K562 (cell line): ENCODE measurements around the gene SIDT1. TPM values are rescaled to one million over a fixed set of nuclear protein-coding genes. Genes with fewer than 3 reads are reported as not detected.

Source experiments
- ATAC-seq: fragments of 200-7000 bp; cut with Tn5 transposase; 3 replicates; pipeline ENCODE4 v1.9.1; 2020; ENCODE audit warnings: moderate library complexity
- BruUV-seq: library from RNA; stranded (reverse); fragments of 400-500 nt; replicated peaks from 2 replicates; lab custom pipeline; 2021; lab: Mats Ljungman, UMichigan
- CTCF ChIA-PET: fragments of 300-600 bp; formaldehyde crosslinking; extraction: SDS; loops from one replicate; lab custom pipeline; 2021; ENCODE audit warnings: low intra/inter-chr PET ratio; lab: Yijun Ruan, JAX
- POLR2A ChIA-PET: fragments of 300-600, 350-650 bp; sonication (Branson Sonifier 250); formaldehyde crosslinking; extraction: SDS; loops from one replicate; lab custom pipeline; 2021; ENCODE audit warnings: antibody characterized with exemption, inconsistent platforms; lab: Yijun Ruan, JAX
- DNase-seq, 4 experiments: peaks; one replicate each; pipeline versions ENCODE4 v3.0.0 to v3.0.0-alpha.2; 2011 to 2018; ENCODE audit warnings: low spot score in 3 of 4, mixed read lengths in 3 of 4; ENCODE audit errors: extremely low read depth in 1 of 4
- FAIRE-seq: peaks from 2 replicates; lab custom pipeline; 2011; peaks lifted over from hg19 to GRCh38; lab: Jason Lieb, UNC
- H2AFZ ChIP-seq: 2 replicates; pipeline ENCODE4 v1.6.0; 2011; ENCODE audit warnings: low read depth, low read length, control low read depth, inconsistent platforms
- H3K27ac ChIP-seq: fragments of 200-600 bp; 3 replicates; pipeline ENCODE4 v1.8.0; 2011; ENCODE audit warnings: low read depth, mild to moderate bottlenecking, control low read depth, inconsistent platforms, low read length, moderate library complexity, mixed read lengths; ENCODE audit errors: extremely low read depth
- H3K27me3 ChIP-seq, 2 experiments: fragments of 300-600 bp in 1 of 2; 2 replicates in 1 of 2; 3 replicates in 1 of 2; pipeline versions ENCODE4 v1.6.0 to v1.8.0; 2011; ENCODE audit warnings: inconsistent platforms in 2 of 2, low read length in 2 of 2, mild to moderate bottlenecking in 1 of 2, mixed read lengths in 1 of 2, moderate library complexity in 1 of 2; ENCODE audit not compliant: control insufficient read depth in 2 of 2, insufficient read depth in 2 of 2
- H3K36me3 ChIP-seq: fragments of 300-600 bp; 3 replicates; pipeline ENCODE4 v1.8.0; 2011; ENCODE audit warnings: mild to moderate bottlenecking, low read length, inconsistent platforms; ENCODE audit not compliant: control insufficient read depth, insufficient read depth
- H3K4me1 ChIP-seq, 2 experiments: fragments of 200-600 bp in 1 of 2; replicated peaks in 1 of 2; 2 replicates in 1 of 2; 3 replicates in 1 of 2; pipeline versions ENCODE4 v1.5.1 to v1.8.0; 2011; ENCODE audit warnings: inconsistent platforms in 2 of 2, low read length in 2 of 2, mild to moderate bottlenecking in 1 of 2, mixed read lengths in 1 of 2, moderate library complexity in 1 of 2; ENCODE audit not compliant: control insufficient read depth in 2 of 2, insufficient read depth in 2 of 2
- H3K4me2 ChIP-seq: 2 replicates; pipeline ENCODE4 v1.6.1; 2011; ENCODE audit warnings: low read length, control low read depth, inconsistent platforms, mixed read lengths; ENCODE audit not compliant: insufficient read depth
- H3K4me3 ChIP-seq: fragments of 200-600 bp; sonication (generic), shearing (Covaris generic); 2 replicates; pipeline ENCODE4 v1.5.1; 2016; ENCODE audit warnings: control low read depth, inconsistent platforms
- H3K79me2 ChIP-seq: fragments of 200-600 bp; 3 replicates; pipeline ENCODE4 v1.8.0; 2011; ENCODE audit warnings: low read length, inconsistent platforms; ENCODE audit not compliant: control insufficient read depth, insufficient read depth
- H3K9ac ChIP-seq, 2 experiments: 2 replicates each; pipeline versions ENCODE4 v1.6.0 to v1.6.1; 2011; ENCODE audit warnings: low read depth in 2 of 2, low read length in 2 of 2, control low read depth in 1 of 2, inconsistent platforms in 1 of 2, mild to moderate bottlenecking in 1 of 2, mixed read lengths in 1 of 2; ENCODE audit not compliant: insufficient read depth in 1 of 2
- H3K9me1 ChIP-seq: one replicate; pipeline ENCODE4 v1.6.0; 2011; ENCODE audit warnings: inconsistent platforms, mild to moderate bottlenecking, low read length, moderate library complexity; ENCODE audit not compliant: control insufficient read depth, insufficient read depth
- H3K9me3 ChIP-seq: replicated peaks from 2 replicates; pipeline ENCODE4 v1.5.1; 2011; ENCODE audit warnings: low read depth, low read length, inconsistent platforms; ENCODE audit not compliant: control insufficient read depth, insufficient read depth
- H4K20me1 ChIP-seq: replicated peaks from 2 replicates; pipeline ENCODE4 v1.6.1; 2011; ENCODE audit warnings: low read length, inconsistent platforms, mixed read lengths; ENCODE audit not compliant: control insufficient read depth, insufficient read depth
- CSDE1 ChIP-seq, 2 experiments: fragments of 450-650 bp; IDR thresholded peaks; 2 replicates each; pipeline ENCODE4 v1.6.1; 2016; ENCODE audit warnings: mild to moderate bottlenecking in 1 of 2
- FOXA1 ChIP-seq: fragments of 450-650 bp; IDR thresholded peaks from 2 replicates; pipeline ENCODE4 v1.6.1; 2016; ENCODE audit warnings: mild to moderate bottlenecking, borderline replicate concordance
- FOXJ3 ChIP-seq: sonication (generic); formaldehyde crosslinking; IDR thresholded peaks from 2 replicates; pipeline ENCODE4 v1.4.0; 2020; ENCODE audit warnings: mild to moderate bottlenecking, missing genetic modification reagents
- KHSRP ChIP-seq: fragments of 450-650 bp; IDR thresholded peaks from 2 replicates; pipeline ENCODE4 v1.6.1; 2017
- NEUROD1 ChIP-seq: fragments of 150-350 bp; IDR thresholded peaks from 2 replicates; pipeline ENCODE4 v1.6.1; 2014; ENCODE audit warnings: borderline replicate concordance, low read length, low read depth; ENCODE audit not compliant: partially characterized antibody
- NFE2 ChIP-seq: IDR thresholded peaks from 2 replicates; pipeline ENCODE4 v1.6.1; 2014; ENCODE audit warnings: antibody characterized with exemption, low read depth
- TAF7 ChIP-seq: fragments of 450-650 bp; IDR thresholded peaks from 2 replicates; pipeline ENCODE4 v1.6.1; 2016; ENCODE audit warnings: missing genetic modification characterization, missing compliant biosample characterization
- TEAD2 ChIP-seq: fragments of 450-650 bp; IDR thresholded peaks from 2 replicates; pipeline ENCODE4 v1.6.1; 2016; ENCODE audit warnings: missing genetic modification characterization, control low read depth, missing compliant biosample characterization
- ZNF263 ChIP-seq: sonication (generic); formaldehyde crosslinking; IDR thresholded peaks from 2 replicates; pipeline ENCODE4 v1.8.0; 2022; ENCODE audit warnings: mild to moderate bottlenecking, missing genetic modification reagents, borderline replicate concordance
- ZNF551 ChIP-seq: fragments of 250-450 bp; sonication (Bioruptor Pico); IDR thresholded peaks from 2 replicates; pipeline ENCODE4 v1.5.0; 2021; ENCODE audit warnings: mild to moderate bottlenecking, moderate library complexity
- WGBS: fragments of 100-300 bp; shearing (Covaris generic); methylation state at CpG from one replicate; pipeline ENCODE4 v1.1.6; 2016; ENCODE audit warnings: low coverage, mixed read lengths; ENCODE audit not compliant: insufficient coverage; ENCODE audit errors: missing lambda C conversion rate; 5-methylcytosine and 5-hydroxymethylcytosine counted together
- in situ Hi-C: fragments of 300-500 bp; cut with MboI; formaldehyde crosslinking; loops from 4 replicates; pipeline ENCODE4 v1.15.0; 2018; ENCODE audit warnings: inconsistent platforms, mixed read lengths
- intact Hi-C: fragments of 100-400 bp; cut with micrococcal nuclease; formaldehyde crosslinking; loops from 2 replicates; pipeline ENCODE4 v1.14.2; 2022
- polyA plus RNA-seq, 8 experiments: library from polyadenylated mRNA; depleted of rRNA in 4 of 8; stranded (reverse) in 5 of 8; unstranded in 3 of 8; fragments of >200 nt; fragmentation: Nextera tagmentation in 2 of 8; fragmentation: Illumina TruSeq in 1 of 8; extraction: Ambion mirVana in 2 of 8; extraction: Trizol in 1 of 8; gene quantifications; 2 replicates each; pipeline versions ENCODE4 v1.2.1 to v1.2.3, GENCODE V29; 2011 to 2014; ENCODE audit warnings: inconsistent platforms in 1 of 8, missing spikeins in 1 of 8
- total RNA-seq, 7 experiments: library from RNA; depleted of rRNA in 6 of 7; stranded (reverse); fragments of >200 nt in 6 of 7; fragmentation: Illumina TruSeq in 2 of 7; extraction: Trizol in 2 of 7; gene quantifications; 2 replicates each; pipeline versions ENCODE4 v1.2.1 to v1.2.3, GENCODE V29; 2011 to 2021; ENCODE audit warnings: low replicate concordance in 1 of 7
- TF ChIP-seq, protein P1 (sequence below), 2 experiments: fragments of 450-650 bp; conservative IDR thresholded peaks; 2 replicates each; pipeline ENCODE4 v1.6.1; 2017; ENCODE audit warnings: mild to moderate bottlenecking in 2 of 2, moderate library complexity in 2 of 2
- TF ChIP-seq, protein P2 (sequence below): sonication (generic); formaldehyde crosslinking; IDR thresholded peaks from 2 replicates; pipeline ENCODE4 v1.8.0; 2022; ENCODE audit warnings: missing genetic modification reagents, mild to moderate bottlenecking, borderline replicate concordance

The SIDT1 gene
- total and polyA plus RNA-seq, 9 of the 15 experiments (the other 6 are each of a cell fraction or from before 2014, with no cell fraction given) = not detected

DNA sequence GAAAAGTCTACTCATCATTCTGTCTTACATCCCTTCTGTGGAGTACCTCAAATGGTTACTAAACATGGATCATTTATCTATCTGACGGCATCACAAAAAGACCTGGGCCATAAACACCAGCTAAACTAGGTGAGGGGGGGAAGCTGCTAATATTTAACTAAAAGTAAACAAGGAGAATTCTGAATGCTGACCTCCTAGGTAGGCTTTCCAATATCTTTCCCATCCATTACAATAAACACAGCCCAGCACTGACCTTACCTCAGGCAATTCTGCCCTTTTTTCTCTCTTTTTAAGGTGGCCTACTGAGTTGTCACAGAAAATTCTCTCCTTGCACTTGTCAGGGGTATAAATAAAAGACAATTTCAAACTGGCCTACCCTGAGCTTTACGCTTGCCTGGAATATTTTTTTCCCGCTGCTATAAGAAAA is 131.0 kb downstream of the SIDT1 start:
- no peak overlapping the region for H2AFZ ChIP-seq
- no peaks in the 10 kb centered on the region for H3K9me3 ChIP-seq
- no peak overlapping the region for H3K4me3 ChIP-seq
- no TSS peak for BruUV-seq
- no peak overlapping the region for H3K27ac ChIP-seq
- 84% methylated on average over 3 of the region's 3 CpGs for WGBS
- FAIRE-seq (no peak), DNase-seq (no peak), ATAC-seq (no peak)
- POLR2A ChIA-PET = interaction anchor here (1.2 kb wide), 1 partner anchor 70 kb away, joined by 3 read pairs; no protein-coding TSS in a partner anchor
- H3K79me2 ChIP-seq = no peaks in the 10 kb centered on the region
- CTCF ChIA-PET = no interaction called here
- in situ Hi-C loops = no loop called here
- no peaks in the 10 kb centered on the region for H3K27me3 ChIP-seq
- no peaks in the 10 kb centered on the region for H3K9me1 ChIP-seq
- TF ChIP-seq ZNF263 (CRISPR knock-in tag) = no peak
- TF ChIP-seq KHSRP = no peak
- TF ChIP-seq, protein P1, sequence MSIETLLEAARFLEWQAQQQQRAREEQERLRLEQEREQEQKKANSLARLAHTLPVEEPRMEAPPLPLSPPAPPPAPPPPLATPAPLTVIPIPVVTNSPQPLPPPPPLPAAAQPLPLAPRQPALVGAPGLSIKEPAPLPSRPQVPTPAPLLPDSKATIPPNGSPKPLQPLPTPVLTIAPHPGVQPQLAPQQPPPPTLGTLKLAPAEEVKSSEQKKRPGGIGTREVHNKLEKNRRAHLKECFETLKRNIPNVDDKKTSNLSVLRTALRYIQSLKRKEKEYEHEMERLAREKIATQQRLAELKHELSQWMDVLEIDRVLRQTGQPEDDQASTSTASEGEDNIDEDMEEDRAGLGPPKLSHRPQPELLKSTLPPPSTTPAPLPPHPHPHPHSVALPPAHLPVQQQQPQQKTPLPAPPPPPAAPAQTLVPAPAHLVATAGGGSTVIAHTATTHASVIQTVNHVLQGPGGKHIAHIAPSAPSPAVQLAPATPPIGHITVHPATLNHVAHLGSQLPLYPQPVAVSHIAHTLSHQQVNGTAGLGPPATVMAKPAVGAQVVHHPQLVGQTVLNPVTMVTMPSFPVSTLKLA (conservative IDR thresholded peaks at IDR 0.05) = no peak
- TF ChIP-seq TAF7 = no peak
- TF ChIP-seq TEAD2 (tag) = no peak
- TF ChIP-seq, protein P2, sequence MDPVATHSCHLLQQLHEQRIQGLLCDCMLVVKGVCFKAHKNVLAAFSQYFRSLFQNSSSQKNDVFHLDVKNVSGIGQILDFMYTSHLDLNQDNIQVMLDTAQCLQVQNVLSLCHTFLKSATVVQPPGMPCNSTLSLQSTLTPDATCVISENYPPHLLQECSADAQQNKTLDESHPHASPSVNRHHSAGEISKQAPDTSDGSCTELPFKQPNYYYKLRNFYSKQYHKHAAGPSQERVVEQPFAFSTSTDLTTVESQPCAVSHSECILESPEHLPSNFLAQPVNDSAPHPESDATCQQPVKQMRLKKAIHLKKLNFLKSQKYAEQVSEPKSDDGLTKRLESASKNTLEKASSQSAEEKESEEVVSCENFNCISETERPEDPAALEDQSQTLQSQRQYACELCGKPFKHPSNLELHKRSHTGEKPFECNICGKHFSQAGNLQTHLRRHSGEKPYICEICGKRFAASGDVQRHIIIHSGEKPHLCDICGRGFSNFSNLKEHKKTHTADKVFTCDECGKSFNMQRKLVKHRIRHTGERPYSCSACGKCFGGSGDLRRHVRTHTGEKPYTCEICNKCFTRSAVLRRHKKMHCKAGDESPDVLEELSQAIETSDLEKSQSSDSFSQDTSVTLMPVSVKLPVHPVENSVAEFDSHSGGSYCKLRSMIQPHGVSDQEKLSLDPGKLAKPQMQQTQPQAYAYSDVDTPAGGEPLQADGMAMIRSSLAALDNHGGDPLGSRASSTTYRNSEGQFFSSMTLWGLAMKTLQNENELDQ (CRISPR knock-in tag) = no peak
- no peak for TF ChIP-seq NEUROD1
- TF ChIP-seq NFE2 = no peak
- no peak for TF ChIP-seq CSDE1 (IDR thresholded peaks at IDR 0.05)
- no peak for TF ChIP-seq ZNF551 (CRISPR knock-in tag)
- TF ChIP-seq FOXA1 = no peak
- no peak for TF ChIP-seq FOXJ3 (CRISPR knock-in tag)
- intact Hi-C loops = no loop called here
- H3K9ac ChIP-seq = no peak overlapping the region
- H3K4me1 ChIP-seq = no peaks in the 10 kb centered on the region
- H4K20me1 ChIP-seq = no peaks in the 10 kb centered on the region
- H3K36me3 ChIP-seq = no peaks in the 10 kb centered on the region
- H3K4me2 ChIP-seq = no peak overlapping the region
